ENCODE data around the gene SLC2A13. TPM values are rescaled to one million over a fixed set of nuclear protein-coding genes. Genes with fewer than 3 reads are reported as not detected.
"Not testable (repeated sequence)": the region's sequence is repeated elsewhere in the genome, so short reads cannot be mapped to it uniquely, and the experiment has no call there.

SLC2A13 gene
- total RNA-seq, 2 donors from 2014 or later, result 6.4 to 16.3 TPM

DNA sequence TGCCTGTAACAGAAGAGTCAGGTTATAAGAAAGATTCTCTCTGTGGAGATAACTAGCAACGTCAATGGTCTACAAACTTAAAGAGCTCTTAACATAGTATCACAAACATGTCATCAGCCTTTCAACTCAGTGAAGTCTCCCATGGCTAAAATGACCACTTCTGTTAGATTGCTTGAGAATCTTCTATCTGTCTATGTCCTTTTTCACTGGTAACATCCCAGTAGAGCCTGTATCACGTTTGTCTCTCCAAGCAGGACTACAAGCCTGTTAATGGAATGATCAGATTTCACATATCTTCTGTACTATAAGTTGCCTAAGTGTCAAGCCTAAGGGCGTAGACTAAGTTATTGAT is 50.7 kb downstream of the SLC2A13 start:
- ATAC-seq (peak in 1 of 2 donors; percentile 38), DNase-seq (no peak)
- intact Hi-C loops (cut with DNase I), result no loop called here

- intact Hi-C loops (cut with DNase I), result no loop called here
- peak; percentile 50 for DNase-seq
- peak; percentile 88 to 98 for ATAC-seq
These were observed 51.2 kb downstream of the SLC2A13 start for GRCh38 chr12:40054555-40055227.

- intact Hi-C loops (cut with DNase I), result no loop called here
- DNase-seq (no peak), ATAC-seq (no peak)
These were observed 56.6 kb downstream of the SLC2A13 start for GRCh38 chr12:40049268-40049667.

GRCh38 chr12:40047002-40047401 is 58.9 kb downstream of the SLC2A13 start:
- ATAC-seq; intact Hi-C loops (cut with DNase I); DNase-seq: not testable (repeated sequence)

GRCh38 chr12:40045656-40046055 is 60.2 kb downstream of the SLC2A13 start:
- no peak for ATAC-seq
- no peak for DNase-seq
- intact Hi-C loops (cut with DNase I), result no loop called here

GRCh38 chr12:40044396-40044795 is 61.5 kb downstream of the SLC2A13 start:
- ATAC-seq, result no peak
- intact Hi-C loops (cut with DNase I), result no loop called here

GRCh38 chr12:40039598-40039997 is 66.3 kb downstream of the SLC2A13 start:
- no peak for DNase-seq
- no peak for ATAC-seq
- intact Hi-C loops (cut with DNase I), result no loop called here

More at GRCh38 chr12:40044396-40044795, 61.5 kb downstream of the SLC2A13 start:
- DNase-seq, result no peak

DNA sequence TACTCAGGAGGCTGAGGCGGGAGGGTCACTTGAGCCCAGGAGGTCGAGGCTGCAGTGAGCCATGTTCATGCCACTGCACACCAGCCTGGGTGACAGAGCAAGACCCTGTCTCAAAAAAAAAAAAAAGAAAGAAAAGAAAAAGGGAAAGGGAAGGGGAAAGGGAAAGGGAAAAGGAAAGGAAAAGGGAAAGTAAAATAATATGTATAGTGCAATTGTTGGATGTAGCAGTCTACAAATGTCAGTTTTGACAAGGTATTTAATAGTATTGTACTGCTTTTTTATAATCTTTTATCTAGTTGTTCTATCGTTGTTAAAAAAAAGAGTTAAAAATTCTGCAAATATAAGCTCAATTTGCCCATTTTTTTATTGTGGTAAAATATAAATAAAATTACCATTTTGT is 67.3 kb downstream of the SLC2A13 start:
- intact Hi-C loops (cut with DNase I), result no loop called here
- DNase-seq (no peak), ATAC-seq (no peak)

- intact Hi-C loops (cut with DNase I), result no loop called here
- ATAC-seq, result no peak
These were observed 71.2 kb downstream of the SLC2A13 start for GRCh38 chr12:40034712-40035111.

DNA sequence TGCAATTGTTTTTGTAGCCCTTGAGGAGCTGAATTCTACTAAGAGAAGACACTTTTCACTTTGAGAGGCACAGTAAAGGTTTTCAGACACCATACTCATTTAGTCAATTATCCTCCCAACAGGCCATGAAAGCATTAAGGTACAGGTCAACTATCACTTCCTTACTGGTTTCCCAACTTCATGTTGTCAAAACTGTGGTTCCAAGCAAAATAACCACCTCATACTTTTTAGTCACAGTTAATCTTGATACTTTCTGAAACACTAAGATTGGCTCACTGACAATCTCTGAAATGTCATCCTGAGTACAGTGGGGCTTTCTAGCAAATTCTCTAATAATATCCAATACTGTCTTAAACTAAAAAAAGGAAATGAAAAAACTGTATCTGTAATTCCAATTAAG is 71.7 kb downstream of the SLC2A13 start:
- DNase-seq, result no peak
- no peak for ATAC-seq
- intact Hi-C loops (cut with DNase I), result no loop called here

More at GRCh38 chr12:40034712-40035111, 71.2 kb downstream of the SLC2A13 start:
- DNase-seq, result no peak

DNA sequence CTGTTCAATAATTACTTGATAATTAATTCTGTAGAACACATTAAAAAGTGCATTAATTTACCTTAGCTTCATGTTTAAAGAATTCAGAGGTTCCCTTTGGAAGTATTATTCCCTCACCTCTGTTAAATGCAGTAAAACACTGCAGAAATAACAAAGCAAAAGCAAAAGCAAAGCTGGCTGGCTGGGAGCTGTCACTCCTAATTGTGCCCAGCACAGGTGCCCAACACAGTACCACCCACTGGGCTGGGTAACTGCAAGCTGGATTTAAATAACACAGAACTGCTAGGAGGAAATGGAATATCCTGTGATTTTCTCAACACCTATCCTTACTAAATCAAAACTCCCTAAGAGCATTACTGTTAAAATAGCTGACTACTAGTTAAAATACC is 72.6 kb downstream of the SLC2A13 start:
- ATAC-seq, result no peak
- intact Hi-C loops (cut with DNase I), result no loop called here

GRCh38 chr12:40032433-40033241 is 73.2 kb downstream of the SLC2A13 start:
- intact Hi-C loops (cut with DNase I), result no loop called here
- DNase-seq, result no peak
- ATAC-seq, result no peak

More for the DNA sequence above, 72.6 kb downstream of the SLC2A13 start:
- DNase-seq, result no peak

- intact Hi-C loops (cut with DNase I), result no loop called here
- ATAC-seq (no peak), DNase-seq (no peak)
These were observed 73.9 kb downstream of the SLC2A13 start for GRCh38 chr12:40031965-40032364.

DNA sequence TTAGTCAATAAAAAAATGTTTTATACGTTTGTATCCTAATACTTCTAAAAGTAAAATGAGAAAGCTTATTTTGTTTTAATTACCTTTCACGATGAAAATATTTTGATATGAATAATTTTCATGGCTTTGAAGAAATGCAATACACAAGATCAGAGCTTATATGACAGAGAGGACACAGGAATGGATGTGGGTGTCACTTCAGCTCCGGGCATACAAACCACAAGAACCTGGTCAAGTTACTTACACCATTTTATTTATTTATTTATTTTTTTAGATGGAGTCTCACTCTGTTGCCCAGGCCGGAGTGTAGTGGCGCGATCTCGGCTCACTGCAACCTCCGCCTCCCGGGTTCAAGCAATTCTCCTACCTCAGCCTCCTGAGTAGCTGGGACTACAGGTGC is 74.9 kb downstream of the SLC2A13 start:
- DNase-seq; ATAC-seq; intact Hi-C loops (cut with DNase I): not testable (repeated sequence)

DNA sequence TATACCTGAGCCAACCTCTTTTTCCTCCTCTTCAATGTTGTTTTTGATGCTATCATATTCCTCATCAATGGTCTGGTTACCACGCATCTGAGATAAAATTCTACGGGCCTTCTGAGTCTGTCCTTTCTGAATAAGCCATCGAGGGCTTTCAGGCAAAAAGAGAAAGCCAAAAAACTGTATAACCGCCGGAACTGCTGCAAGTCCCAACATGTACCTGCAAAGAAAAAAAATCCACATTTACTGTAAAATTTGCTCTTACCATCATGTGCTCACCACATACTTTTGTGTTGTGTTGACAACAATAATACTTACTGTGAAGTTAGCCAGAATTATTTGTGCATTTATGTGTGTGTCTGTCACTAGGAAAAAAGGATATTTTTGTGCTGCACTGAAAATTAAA is 77.6 kb downstream of the SLC2A13 start:
- intact Hi-C loops (cut with DNase I), result no loop called here
- no peak for DNase-seq
- no peak for ATAC-seq

DNA sequence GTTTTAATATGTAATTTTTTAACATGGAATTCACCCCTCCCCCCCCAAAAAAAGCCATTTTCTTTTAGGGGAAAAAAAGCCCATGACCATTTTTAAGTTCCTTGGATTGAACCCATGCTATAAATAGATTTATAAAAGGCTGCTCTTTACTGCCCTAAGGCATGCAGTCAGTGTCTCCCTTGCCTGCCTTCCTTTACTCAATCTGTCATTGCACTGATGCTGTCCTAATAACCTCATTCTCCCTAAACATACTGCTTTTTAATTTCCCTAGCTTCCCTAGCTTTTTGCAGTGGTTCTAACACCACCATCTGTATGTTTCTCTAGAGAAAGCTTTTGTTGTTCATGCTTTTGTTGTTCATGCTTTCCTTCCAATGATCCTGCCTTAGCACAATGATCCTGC is 83.0 kb downstream of the SLC2A13 start:
- DNase-seq (no peak), ATAC-seq (no peak)
- intact Hi-C loops (cut with DNase I), result no loop called here

GRCh38 chr12:40020261-40020691 is 85.6 kb downstream of the SLC2A13 start:
- DNase-seq (no peak), ATAC-seq (no peak)
- intact Hi-C loops (cut with DNase I), result no loop called here

GRCh38 chr12:40017488-40017887 is 88.4 kb downstream of the SLC2A13 start:
- DNase-seq (no peak), ATAC-seq (peak; percentile 21 to 33)
- intact Hi-C loops (cut with DNase I), result no loop called here

- DNase-seq (no peak), ATAC-seq (peak; percentile 34 to 86)
These were observed 88.9 kb downstream of the SLC2A13 start for GRCh38 chr12:40016980-40017379.

GRCh38 chr12:40015881-40016280 is 90.0 kb downstream of the SLC2A13 start:
- ATAC-seq (no peak), DNase-seq (no peak)
- intact Hi-C loops (cut with DNase I), result no loop called here

More at GRCh38 chr12:40016980-40017379, 88.9 kb downstream of the SLC2A13 start:
- intact Hi-C loops (cut with DNase I), result no loop called here

DNA sequence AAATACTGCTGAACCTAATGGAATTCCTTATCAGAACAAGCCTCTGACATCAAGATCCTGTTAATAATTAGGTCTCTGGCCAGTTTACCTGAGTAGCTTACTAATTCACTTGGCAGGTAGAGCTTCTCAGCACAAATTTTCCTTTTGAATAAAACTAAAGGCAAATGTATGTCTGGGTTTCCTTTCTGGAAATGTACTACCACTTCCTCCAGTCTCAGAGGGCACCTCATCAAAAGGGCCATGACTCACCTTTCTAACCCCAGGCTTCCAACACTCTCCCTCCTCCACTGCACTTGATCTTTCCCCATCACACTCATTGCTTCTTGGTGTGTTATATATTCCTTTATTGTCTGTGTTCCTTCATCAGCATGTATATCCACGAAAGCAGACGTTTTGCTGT is 90.5 kb downstream of the SLC2A13 start:
- ATAC-seq (no peak), DNase-seq (no peak)
- intact Hi-C loops (cut with DNase I), result no loop called here
